ENCODE data around the gene KCND3.

KCND3 gene

DNA sequence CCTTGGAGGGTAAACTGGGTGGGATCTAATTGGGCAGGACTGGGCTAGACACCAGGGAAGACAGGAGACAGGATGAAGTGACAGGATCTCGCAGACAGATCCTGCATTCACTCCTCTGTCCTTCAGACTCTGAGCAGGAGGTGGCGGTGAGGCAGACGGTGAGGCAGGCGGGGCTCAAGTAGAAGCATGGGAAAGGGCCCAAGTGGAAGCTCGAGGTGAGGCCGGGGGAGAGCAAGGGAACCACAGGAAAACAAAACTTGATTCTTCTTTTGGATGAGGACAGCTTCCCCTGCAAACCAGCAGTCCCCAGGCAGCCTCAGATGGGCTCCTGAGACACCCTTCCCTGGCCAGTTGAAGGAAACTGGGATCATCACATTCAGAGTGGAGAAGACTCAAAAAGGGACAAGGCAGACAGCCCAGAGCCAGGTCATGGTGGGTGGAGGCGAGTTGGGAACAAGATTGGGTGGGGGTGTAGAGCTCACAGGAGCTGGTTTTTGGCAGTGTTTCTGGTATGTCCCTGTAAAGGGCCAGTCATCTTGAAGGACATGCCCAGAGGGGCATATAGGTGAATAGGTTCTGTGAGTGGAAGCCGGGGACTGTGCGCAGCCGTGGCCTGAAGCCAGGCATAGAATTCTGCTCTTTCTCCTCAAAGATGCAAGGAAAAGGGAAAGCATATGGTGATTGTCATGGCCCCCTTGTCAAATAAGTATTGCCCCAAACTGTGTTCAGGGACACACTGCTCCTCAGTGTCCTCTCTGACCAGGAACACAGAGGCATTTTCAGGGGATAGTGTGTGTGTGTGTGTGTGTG, 268.3 kb downstream of the KCND3 start:
- DNase-seq, result no peak

All from inflammatory macrophage (primary cell).